NK-92 (cell line): ENCODE data around the gene VPS25.
"Not testable (repeated sequence)": the region's sequence is repeated elsewhere in the genome, so short reads cannot be mapped to it uniquely, and the experiment has no call there.

ENCODE experiments used
- DNase-seq: peaks from one replicate; lab custom pipeline; 2025; ENCODE audit not compliant: unreplicated experiment; lab: John Stamatoyannopoulos, UW

Gene VPS25

GRCh38 chr17:42773290-42774035, at the start of gene VPS25:
VPS25 (plus strand) TSS chr17:42773449; CDS start chr17:42773476, 27 bp downstream.
- DNase-seq = no peak

- no peak for DNase-seq
Measured at GRCh38 chr17:42723636-42724035, 49.6 kb upstream of the VPS25 start.

- no peak for DNase-seq
Measured at GRCh38 chr17:42725143-42725542, 48.1 kb upstream of the VPS25 start.

- no peak for DNase-seq
Measured at GRCh38 chr17:42740699-42741098, 32.5 kb upstream of the VPS25 start.

GRCh38 chr17:42742916-42743315, 30.3 kb upstream of the VPS25 start:
- not testable (repeated sequence) for DNase-seq

GRCh38 chr17:42743595-42744282, 29.5 kb upstream of the VPS25 start:
- DNase-seq = no peak

GRCh38 chr17:42744283-42744805, 28.9 kb upstream of the VPS25 start:
- DNase-seq = no peak

GRCh38 chr17:42744806-42745617, 28.2 kb upstream of the VPS25 start, which contains the start of gene EZH1:
EZH1 (minus strand) TSS chr17:42745040; CDS start chr17:42728941, 16,099 bp downstream.
- peak; percentile 65 for DNase-seq

GRCh38 chr17:42748202-42748907, 24.9 kb upstream of the VPS25 start:
- DNase-seq = no peak

GRCh38 chr17:42748908-42749798, 24.1 kb upstream of the VPS25 start:
- DNase-seq = no peak

GRCh38 chr17:42750739-42751344, 22.4 kb upstream of the VPS25 start:
- DNase-seq = no peak

- DNase-seq = no peak
Measured at GRCh38 chr17:42751628-42752027, 21.6 kb upstream of the VPS25 start.

- DNase-seq = no peak
Measured at GRCh38 chr17:42754782-42755181, 18.5 kb upstream of the VPS25 start.

GRCh38 chr17:42759982-42760651, 13.1 kb upstream of the VPS25 start:
- no peak for DNase-seq

GRCh38 chr17:42760652-42761581, 12.3 kb upstream of the VPS25 start, which contains the start of gene RAMP2:
RAMP2 (plus strand) TSS chr17:42761227; CDS start chr17:42761262, 35 bp downstream.
- DNase-seq = no peak

- no peak for DNase-seq
Measured at GRCh38 chr17:42761638-42762037, 11.6 kb upstream of the VPS25 start.

GRCh38 chr17:42766124-42766523, 7.1 kb upstream of the VPS25 start:
- DNase-seq = no peak
